ENCODE results near the gene LRWD1.

- no peak for TF ChIP-seq CTCF (IDR thresholded peaks at IDR 0.05)
- no peak for TF ChIP-seq POLR2A (IDR thresholded peaks at IDR 0.05)
- no peak for TF ChIP-seq EP300 (IDR thresholded peaks at IDR 0.05)
- TF ChIP-seq POLR2AphosphoS5 (IDR thresholded peaks at IDR 0.05) = no peak
These were observed 47.7 kb upstream of the LRWD1 start for GRCh38 chr7:102417105-102417504.

Data from gastroesophageal sphincter (tissue), 3 donors.